H1 (cell line): ENCODE measurements around the gene LTC4S. TPM values are rescaled to one million over a fixed set of nuclear protein-coding genes. Genes with fewer than 3 reads are reported as not detected.

ENCODE experiments used
- CTCF ChIA-PET: fragments of 300-600 bp; sonication (Branson Sonifier 250); formaldehyde crosslinking; loops from one replicate; lab custom pipeline; 2021; ENCODE audit not compliant: partially characterized antibody; lab: Charles Lee
- POLR2A ChIA-PET: fragments of 300-600 bp; sonication (Branson Sonifier 250); formaldehyde crosslinking; loops from one replicate; lab custom pipeline; 2021; ENCODE audit warnings: inconsistent platforms; ENCODE audit not compliant: partially characterized antibody; lab: Charles Lee
- DNase-seq, 2 experiments: peaks; one replicate each; pipeline versions ENCODE4 v3.0.0 to v3.0.0-alpha.2; 2010 to 2022; ENCODE audit warnings: low spot score in 2 of 2, low read depth in 1 of 2, mixed read lengths in 1 of 2
- FAIRE-seq: peaks from 2 replicates; lab custom pipeline; 2011; peaks lifted over from hg19 to GRCh38; lab: Jason Lieb, UNC
- H2AFZ ChIP-seq: 2 replicates; pipeline ENCODE4 v1.8.1; 2012; ENCODE audit warnings: low read length, inconsistent platforms
- H2AK5ac ChIP-seq: 2 replicates; pipeline ENCODE4 v1.6.1; 2013; ENCODE audit warnings: low read depth, low read length
- H2BK120ac ChIP-seq: replicated peaks from 2 replicates; pipeline ENCODE3; 2013; ENCODE audit warnings: low read depth, low read length, inconsistent platforms
- H2BK12ac ChIP-seq: 2 replicates; pipeline ENCODE4 v1.6.1; 2013; ENCODE audit warnings: low read depth, low read length
- H2BK15ac ChIP-seq: 2 replicates; pipeline ENCODE4 v1.6.1; 2013; ENCODE audit warnings: low read length
- H2BK20ac ChIP-seq: 2 replicates; pipeline ENCODE4 v1.6.1; 2013; ENCODE audit warnings: low read length
- H2BK5ac ChIP-seq: 2 replicates; pipeline ENCODE4 v1.6.1; 2013; ENCODE audit warnings: low read depth, low read length
- H3K14ac ChIP-seq: 2 replicates; pipeline ENCODE4 v1.6.1; 2013; ENCODE audit warnings: inconsistent platforms; ENCODE audit not compliant: insufficient read length
- H3K18ac ChIP-seq: 2 replicates; pipeline ENCODE4 v1.6.1; 2013; ENCODE audit warnings: low read length; ENCODE audit errors: extremely low read depth
- H3K23ac ChIP-seq: 2 replicates; pipeline ENCODE4 v1.6.1; 2013; ENCODE audit warnings: inconsistent platforms; ENCODE audit not compliant: insufficient read length
- H3K23me2 ChIP-seq: 2 replicates; pipeline ENCODE4 v1.6.1; 2013; ENCODE audit warnings: low read depth, low read length
- H3K27ac ChIP-seq: 2 replicates; pipeline ENCODE4 v1.6.1; 2011; ENCODE audit warnings: low read depth, low read length, inconsistent platforms
- H3K27me3 ChIP-seq, 4 experiments: replicated peaks in 1 of 4; 1 replicate in 1 of 4; 2 replicates in 3 of 4; pipeline versions ENCODE4 v1.6.1 to v1.8.1; 2011 to 2013; ENCODE audit warnings: low read length in 3 of 4, mild to moderate bottlenecking in 3 of 4, inconsistent platforms in 2 of 4, mixed read lengths in 2 of 4, moderate library complexity in 1 of 4; ENCODE audit not compliant: control insufficient read depth in 3 of 4, insufficient read depth in 3 of 4; ENCODE audit errors: extremely low read depth in 1 of 4
- H3K36me3 ChIP-seq, 4 experiments: 2 replicates each; pipeline versions ENCODE4 v1.6.1 to v1.8.1; 2011 to 2013; ENCODE audit warnings: mild to moderate bottlenecking in 4 of 4, low read length in 3 of 4, moderate library complexity in 2 of 4, control low read depth in 1 of 4, inconsistent platforms in 1 of 4; ENCODE audit not compliant: insufficient read depth in 4 of 4, control insufficient read depth in 2 of 4
- H3K4ac ChIP-seq: replicated peaks from 2 replicates; pipeline ENCODE3; 2013; ENCODE audit warnings: low read length, low read depth, mixed read lengths, inconsistent platforms; ENCODE audit not compliant: insufficient read length
- H3K4me1 ChIP-seq, 4 experiments: replicated peaks in 1 of 4; 1 replicate in 1 of 4; 2 replicates in 3 of 4; pipeline versions ENCODE4 v1.6.1 to v1.8.1; 2011 to 2013; ENCODE audit warnings: low read length in 3 of 4, inconsistent platforms in 2 of 4, mixed read lengths in 1 of 4; ENCODE audit not compliant: insufficient read depth in 4 of 4, control insufficient read depth in 3 of 4
- H3K4me2 ChIP-seq, 2 experiments: 2 replicates each; pipeline versions ENCODE4 v1.6.1 to v1.8.1; 2011 to 2013; ENCODE audit warnings: low read depth in 2 of 2, low read length in 2 of 2, control low read depth in 1 of 2, inconsistent platforms in 1 of 2, mild to moderate bottlenecking in 1 of 2; ENCODE audit not compliant: insufficient read depth in 1 of 2
- H3K4me3 ChIP-seq, 4 experiments: fragments of 200-600, 300-600 bp in 1 of 4; sonication (generic), shearing (Covaris generic), sonication (Bioruptor Twin) in 1 of 4; 2 replicates each; pipeline versions ENCODE4 v1.5.1 to v1.8.1; 2011 to 2016; ENCODE audit warnings: low read length in 4 of 4, low read depth in 3 of 4, control low read depth in 2 of 4, inconsistent platforms in 2 of 4, mild to moderate bottlenecking in 2 of 4, mixed read lengths in 1 of 4, moderate library complexity in 1 of 4; ENCODE audit not compliant: insufficient read depth in 2 of 4; ENCODE audit errors: extremely low read depth in 1 of 4
- H3K56ac ChIP-seq: replicated peaks from 2 replicates; pipeline ENCODE3; 2013; ENCODE audit warnings: low read depth, mild to moderate bottlenecking, mixed read lengths, low read length, inconsistent platforms; ENCODE audit not compliant: insufficient read length
- H3K79me1 ChIP-seq: 2 replicates; pipeline ENCODE4 v1.6.1; 2013; ENCODE audit warnings: low read depth, low read length, control low read depth
- H3K79me2 ChIP-seq, 2 experiments: 2 replicates each; pipeline versions ENCODE4 v1.6.1 to v1.8.1; 2012 to 2013; ENCODE audit warnings: low read length in 2 of 2, mild to moderate bottlenecking in 2 of 2, inconsistent platforms in 1 of 2; ENCODE audit not compliant: insufficient read depth in 2 of 2, control insufficient read depth in 1 of 2
- H3K9ac ChIP-seq, 4 experiments: replicated peaks in 1 of 4; 1 replicate in 1 of 4; 2 replicates in 3 of 4; pipeline versions ENCODE4 v1.6.1 to v1.8.1; 2011 to 2013; ENCODE audit warnings: low read depth in 3 of 4, low read length in 3 of 4, control low read depth in 2 of 4, mild to moderate bottlenecking in 2 of 4, moderate library complexity in 2 of 4, inconsistent platforms in 1 of 4; ENCODE audit errors: extremely low read depth in 1 of 4
- H3K9me3 ChIP-seq, 2 experiments: 2 replicates each; pipeline versions ENCODE4 v1.6.1 to v1.8.1; 2012 to 2013; ENCODE audit warnings: mild to moderate bottlenecking in 2 of 2, moderate library complexity in 2 of 2, control low read depth in 1 of 2, inconsistent platforms in 1 of 2, low read depth in 1 of 2, low read length in 1 of 2, mixed read lengths in 1 of 2; ENCODE audit not compliant: insufficient read depth in 2 of 2
- H4K20me1 ChIP-seq, 2 experiments: replicated peaks in 1 of 2; 2 replicates each; pipeline versions ENCODE3 to v1.8.1; 2011 to 2013; ENCODE audit warnings: inconsistent platforms in 2 of 2, low read length in 2 of 2, mild to moderate bottlenecking in 1 of 2; ENCODE audit not compliant: insufficient read depth in 2 of 2, control insufficient read depth in 1 of 2
- H4K5ac ChIP-seq: 2 replicates; pipeline ENCODE4 v1.6.1; 2013; ENCODE audit warnings: low read length, low read depth, mixed read lengths, inconsistent platforms; ENCODE audit not compliant: insufficient read length
- H4K8ac ChIP-seq: 2 replicates; pipeline ENCODE4 v1.8.0; 2013; ENCODE audit warnings: mild to moderate bottlenecking, moderate library complexity, low read length, inconsistent platforms; ENCODE audit not compliant: insufficient read depth; ENCODE audit errors: extremely low read depth
- H4K91ac ChIP-seq: replicated peaks from 2 replicates; pipeline ENCODE3; 2013; ENCODE audit warnings: low read length, mixed read lengths, inconsistent platforms; ENCODE audit not compliant: insufficient read length
- JUND ChIP-seq: IDR thresholded peaks from 2 replicates; pipeline ENCODE4 v1.6.1; 2011; ENCODE audit warnings: mild to moderate bottlenecking, improper control_type of control experiment, low read length
- KDM1A ChIP-seq: fragments of 200-600, 300-600 bp; sonication (generic); IDR thresholded peaks from 2 replicates; pipeline ENCODE4 v1.7.1; 2016; ENCODE audit warnings: mild to moderate bottlenecking, low read length, borderline replicate concordance
- SIN3A ChIP-seq, 2 experiments: IDR thresholded peaks in 1 of 2; conservative IDR thresholded peaks in 1 of 2; 2 replicates each; pipeline ENCODE4 v1.6.1; 2011 to 2012; ENCODE audit warnings: low read length in 2 of 2, improper control_type of control experiment in 1 of 2, low read depth in 1 of 2, mild to moderate bottlenecking in 1 of 2
- USF2 ChIP-seq: IDR thresholded peaks from 2 replicates; pipeline ENCODE4 v1.6.1; 2011; ENCODE audit warnings: low read length, improper control_type of control experiment
- WGBS, 2 experiments: shearing (Covaris generic) in 1 of 2; methylation state at CpG; one replicate each; pipeline versions ENCODE4 v1.1.6 to v1.1.7; 2013 to 2015; ENCODE audit warnings: low lambda C conversion rate in 2 of 2, mixed read lengths in 2 of 2, inconsistent platforms in 1 of 2, low coverage in 1 of 2, missing lambda C conversion rate in 1 of 2; ENCODE audit not compliant: insufficient replicate concordance in 2 of 2, insufficient coverage in 1 of 2, insufficient read length in 1 of 2; ENCODE audit errors: extremely low coverage in 1 of 2, missing lambda C conversion rate in 1 of 2; 5-methylcytosine and 5-hydroxymethylcytosine counted together
- polyA plus RNA-seq, 7 experiments: library from polyadenylated mRNA; depleted of rRNA in 3 of 7; stranded (reverse) in 5 of 7; unstranded in 2 of 7; fragments of >200 nt in 5 of 7; fragments of 200-250 nt in 2 of 7; gene quantifications; 1 replicate in 5 of 7; 2 replicates in 1 of 7; 4 replicates in 1 of 7; pipeline versions ENCODE4 v1.2.1 to v1.2.3, GENCODE V29; 2011 to 2013; ENCODE audit warnings: missing spikeins in 2 of 7, mixed read lengths in 2 of 7
- total RNA-seq: library from RNA; stranded (reverse); fragmentation: NEBNext Ultra II Directional; extraction: Animal tissue kit (Norgen Biotek cat#: 25700); gene quantifications from 2 replicates; pipeline ENCODE4 v1.2.1, GENCODE V29; 2021

Gene LTC4S
- total and polyA plus RNA-seq, 2 of the 8 experiments (the other 6 are each of a cell fraction or from before 2014, with no cell fraction given): 2.2 to 3.7 TPM

GRCh38 chr5:179777456-179777855, 16.3 kb upstream of the LTC4S start:
- FAIRE-seq (no peak), DNase-seq (no peak)
- no peak overlapping the region for H4K5ac ChIP-seq
- no peaks in the 10 kb centered on the region for H3K23me2 ChIP-seq
- CTCF ChIA-PET: interaction anchor here (0.7 to 6.7 kb wide), 9 partner anchors 10 to 45 kb away, joined by 3 to 53 read pairs (median 5); partner anchors contain the start of genes LTC4S and MAML1
- H4K8ac ChIP-seq: no peak overlapping the region; the same call in 1 of the 2 replicates
- H3K14ac ChIP-seq: no peak overlapping the region
- no peaks in the 10 kb centered on the region for H3K9me3 ChIP-seq
- H4K91ac ChIP-seq: no peak overlapping the region
- H3K4me2 ChIP-seq: no peak overlapping the region
- H3K27ac ChIP-seq: no peak overlapping the region
- H3K9ac ChIP-seq: no peak overlapping the region
- no peaks in the 10 kb centered on the region for H3K4me1 ChIP-seq
- POLR2A ChIA-PET: interaction anchor here (0.7 to 2.2 kb wide), 7 partner anchors 10 to 1570 kb away, joined by 3 to 10 read pairs (median 3); no protein-coding TSS in a partner anchor
- no peak overlapping the region for H2BK15ac ChIP-seq
- H3K79me1 ChIP-seq: no peaks in the 10 kb centered on the region; the same call in 1 of the 2 replicates
- H2BK120ac ChIP-seq: no peak overlapping the region
- no peak overlapping the region for H2BK12ac ChIP-seq
- H3K4ac ChIP-seq: no peak overlapping the region
- H3K4me3 ChIP-seq: no peak overlapping the region
- no peak overlapping the region for H3K23ac ChIP-seq
- no peak overlapping the region for H2AK5ac ChIP-seq
- peaks cover 14 to 37% (median 33%) of the 10 kb centered on the region in 4 experiments; a peak in 7 of 8 replicates for H3K36me3 ChIP-seq
- TF ChIP-seq SIN3A (conservative IDR thresholded peaks at IDR 0.05 in 1 of 2, IDR thresholded peaks at IDR 0.05 in 1 of 2; ENCODE audit: low read depth in 1 of 2, low read length in 2 of 2) (no peak), KDM1A (no peak), USF2 (no peak), JUND (no peak)
- no peaks in the 10 kb centered on the region for H3K27me3 ChIP-seq
- no peak overlapping the region for H3K56ac ChIP-seq
- H3K79me2 ChIP-seq: no peaks in the 10 kb centered on the region
- no peak overlapping the region for H2BK5ac ChIP-seq
- H2BK20ac ChIP-seq: no peak overlapping the region
- H3K18ac ChIP-seq: no peak overlapping the region
- peaks cover 0 to 4% of the 10 kb centered on the region in 2 experiments for H4K20me1 ChIP-seq
- H2AFZ ChIP-seq: no peak overlapping the region
- 95% methylated on average over 10 of the region's 10 CpGs; no CpG with 5 or more reads in 1 of the 2 experiments for WGBS, 2 experiments
